HG02759 (cell line): Measurements from ENCODE around the gene MYO3B.
"Not testable (repeated sequence)": the region's sequence is repeated elsewhere in the genome, so short reads cannot be mapped to it uniquely, and the experiment has no call there.

Experiments used
- ATAC-seq: cut with Tn5 transposase; IDR thresholded peaks from one replicate; pipeline ENCODE4 v1.9.1; 2021; ENCODE audit warnings: mild to moderate bottlenecking, moderate library complexity; ENCODE audit not compliant: unreplicated experiment

The MYO3B gene

DNA sequence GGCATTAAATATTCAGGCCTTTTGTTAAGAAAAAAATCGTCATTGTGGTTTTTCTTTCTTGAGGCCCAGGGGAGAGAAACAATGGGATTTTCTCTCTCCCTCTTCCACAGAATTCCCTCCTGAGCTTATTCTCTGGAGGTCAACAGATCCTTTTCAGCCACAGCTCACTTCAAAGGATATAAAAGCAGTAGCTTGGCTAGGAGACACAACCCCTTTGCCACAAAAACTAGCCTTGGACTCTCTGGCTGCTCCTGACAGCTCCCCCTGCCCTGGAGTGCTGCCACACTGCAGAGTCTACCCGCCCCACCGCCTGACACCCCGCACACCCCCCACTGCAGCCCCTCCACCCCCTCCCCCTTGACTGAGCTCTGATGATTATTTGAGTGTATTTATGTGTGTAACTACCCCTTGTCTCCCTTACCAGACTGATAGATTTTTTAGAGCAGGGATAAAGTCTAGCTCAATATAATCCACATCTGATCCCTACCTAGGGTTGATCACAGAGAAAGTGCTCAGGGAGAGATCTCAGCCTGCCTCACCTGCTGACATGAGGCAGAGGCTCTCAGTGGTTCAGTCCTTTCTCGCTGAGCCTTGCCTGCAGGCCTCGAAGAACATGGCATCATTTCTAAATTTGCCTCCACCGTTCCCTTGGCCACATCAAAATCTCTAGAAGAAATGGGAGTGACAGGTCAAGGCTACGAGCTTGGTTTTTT, 405.0 kb downstream of the MYO3B start:
- ATAC-seq, result no peak

DNA sequence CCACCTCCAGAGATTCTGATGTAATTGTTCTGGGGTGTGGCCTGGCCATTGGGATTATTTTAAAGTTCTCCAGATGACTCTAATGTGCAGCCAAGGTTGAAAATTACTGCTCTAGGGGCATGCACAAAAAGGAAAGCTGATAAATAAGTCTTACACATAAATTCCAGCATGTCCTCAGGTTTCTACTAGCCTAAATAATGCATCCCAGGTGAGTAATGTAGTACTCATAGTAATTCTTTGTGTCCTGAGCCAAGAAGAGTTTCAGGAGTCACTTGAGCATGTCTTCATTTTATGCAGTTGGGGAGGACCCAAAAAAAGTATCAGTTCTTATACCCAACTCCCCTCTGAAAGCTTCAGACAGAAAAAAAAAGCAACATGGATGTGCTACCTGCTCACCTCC, 407.1 kb downstream of the MYO3B start:
- no peak for ATAC-seq

DNA sequence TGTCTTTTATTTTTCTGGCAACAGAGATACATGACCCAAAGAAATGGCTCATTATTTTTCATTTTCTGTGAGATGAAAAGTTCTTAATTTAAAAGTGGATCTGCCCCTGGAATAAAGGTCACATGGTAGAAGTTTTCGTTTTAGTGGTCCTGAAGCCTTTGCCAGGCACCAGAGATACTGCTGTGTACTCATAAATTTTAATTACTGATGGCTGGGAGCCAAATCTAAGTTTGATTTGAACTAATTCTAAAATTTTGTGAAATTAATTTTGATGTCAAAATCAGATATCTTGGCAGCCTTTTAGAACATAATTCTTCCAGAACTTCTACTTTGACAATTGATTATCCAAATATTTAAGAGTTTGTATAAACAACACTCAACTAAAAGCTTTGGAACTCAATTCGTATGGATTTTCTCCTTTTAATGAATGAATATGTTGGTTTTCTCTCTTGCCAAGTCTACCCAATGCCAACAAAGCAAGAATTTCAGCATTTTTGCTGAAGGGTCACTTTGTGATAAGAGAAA, 408.7 kb downstream of the MYO3B start:
- no peak for ATAC-seq

DNA sequence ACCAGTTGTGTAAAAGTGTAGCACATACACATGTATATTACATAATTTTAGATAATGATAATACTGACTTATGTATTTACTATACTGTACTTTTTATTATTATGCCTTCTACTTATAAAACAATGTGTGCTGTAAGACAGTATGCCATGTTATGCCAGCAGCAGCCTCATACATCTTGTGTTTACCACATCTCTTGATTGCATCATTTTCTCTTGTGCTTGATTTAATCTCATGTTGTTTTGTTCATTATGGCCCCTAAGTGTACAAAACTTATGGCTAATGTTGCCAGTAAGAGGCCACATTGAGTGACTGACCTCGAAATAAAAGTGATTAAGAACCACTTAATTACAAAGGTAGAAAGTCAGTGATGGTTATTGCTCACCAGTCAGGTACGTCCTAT, 409.2 kb downstream of the MYO3B start:
- ATAC-seq, result no peak

DNA sequence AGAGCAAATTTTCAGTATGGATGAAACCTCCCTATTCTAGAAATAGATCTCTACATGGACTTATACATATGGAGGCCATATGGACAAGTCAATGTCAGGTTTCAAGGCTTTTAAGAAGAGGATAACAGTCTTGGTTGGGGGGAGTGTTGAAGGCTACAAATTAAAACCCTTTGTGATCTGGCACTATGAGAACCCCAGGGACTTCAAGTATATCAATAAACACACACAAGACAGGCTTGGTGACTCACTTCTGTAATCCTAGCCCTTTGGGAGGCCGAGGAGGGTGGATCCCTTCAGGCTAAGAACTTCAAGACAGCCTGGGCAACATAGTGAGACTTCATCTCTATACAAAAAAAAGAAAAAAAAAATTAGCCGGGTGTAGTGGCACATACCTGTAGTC, 410.0 kb downstream of the MYO3B start:
- no peak for ATAC-seq

DNA sequence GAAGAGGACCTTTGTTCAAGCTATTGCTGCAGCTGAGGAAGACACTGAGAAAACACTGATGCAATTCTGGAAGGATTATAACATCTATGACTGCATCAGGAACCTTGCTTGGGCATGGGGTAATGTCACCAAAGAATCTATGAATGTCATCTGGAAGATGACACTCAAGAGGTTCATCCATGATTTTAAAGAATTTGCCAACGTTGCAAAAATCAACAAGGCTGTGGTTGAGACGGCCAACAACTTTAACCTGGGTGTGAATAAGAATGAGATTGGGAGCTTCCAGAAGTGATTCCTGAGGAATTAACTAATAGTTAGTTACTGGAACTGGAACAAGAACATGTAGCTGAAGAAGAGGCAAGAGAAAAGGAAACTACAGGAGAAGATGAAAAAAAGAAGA, 410.8 kb downstream of the MYO3B start:
- no peak for ATAC-seq

DNA sequence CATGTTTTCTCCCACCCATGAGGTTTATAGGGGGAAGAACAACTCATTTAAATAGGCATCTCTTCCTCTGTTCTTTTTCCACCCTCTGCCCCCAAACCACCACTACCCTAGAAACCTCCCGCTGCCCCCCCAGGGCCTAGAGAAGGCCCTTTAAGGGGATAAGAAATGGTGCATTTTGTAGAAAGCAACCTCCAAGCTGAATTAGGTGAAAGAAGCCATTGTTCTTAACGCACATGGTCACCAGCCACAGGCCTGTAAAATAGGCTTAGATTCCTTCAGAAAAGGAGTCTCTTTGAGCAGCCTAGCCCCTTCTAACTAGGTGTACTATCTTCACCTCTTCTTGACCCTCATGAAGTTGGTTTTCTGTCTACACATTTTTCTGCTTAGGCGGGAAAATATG, 418.6 kb downstream of the MYO3B start:
- ATAC-seq, result no peak

DNA sequence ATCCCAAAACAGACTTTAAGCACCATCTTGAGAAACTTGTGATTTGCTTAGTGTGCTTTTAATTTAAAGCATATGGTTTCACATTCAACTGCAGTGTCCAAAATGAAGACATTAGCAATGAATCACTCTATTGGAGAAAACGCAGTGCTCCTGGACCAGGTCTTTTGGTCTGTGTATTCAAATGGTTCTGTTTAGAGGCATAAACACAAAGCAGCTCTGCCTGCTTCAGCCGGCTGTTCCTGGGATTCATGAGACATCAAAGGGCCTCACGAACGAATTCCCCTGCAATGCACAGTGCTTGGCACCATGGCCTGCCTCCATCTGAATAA, 420.1 kb downstream of the MYO3B start:
- ATAC-seq, result no peak

DNA sequence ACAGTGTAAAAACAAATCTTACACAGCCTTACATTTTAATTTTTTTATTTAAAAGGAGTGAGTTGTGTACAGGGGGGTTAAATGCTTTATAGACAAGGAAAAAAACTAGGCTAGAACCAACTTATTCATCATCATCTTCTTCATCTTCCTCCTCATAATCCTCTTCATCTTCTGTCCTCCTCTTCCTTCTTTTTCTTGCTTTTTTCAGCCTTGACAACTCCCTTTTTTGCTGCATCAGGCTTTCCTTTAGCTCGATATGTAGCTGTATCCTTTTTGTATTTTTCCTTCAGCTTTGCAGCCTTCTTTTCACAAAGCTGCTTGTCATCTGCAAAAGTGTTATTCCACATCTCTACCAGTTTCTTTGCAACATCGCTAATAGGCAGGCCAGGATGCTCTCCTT, 423.5 kb downstream of the MYO3B start:
- no peak for ATAC-seq

DNA sequence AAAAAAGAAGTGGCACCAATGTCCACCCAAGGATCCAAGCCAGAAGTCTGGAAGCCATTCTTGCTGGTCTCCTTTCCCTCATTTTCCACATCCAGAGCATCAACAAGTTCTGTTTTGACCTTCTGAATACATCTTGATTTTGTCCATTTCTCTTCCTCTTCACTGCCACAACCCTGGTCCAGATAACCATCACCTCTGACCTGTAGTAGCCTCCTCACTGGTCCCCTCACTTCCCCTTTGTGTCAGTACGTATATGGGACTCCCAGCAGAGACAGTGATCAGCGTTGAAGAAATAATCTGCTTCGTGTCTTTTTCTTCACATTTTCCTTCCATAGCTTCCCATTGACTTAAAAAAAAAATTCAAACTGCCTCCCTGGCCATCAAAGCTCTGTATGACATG, 427.9 kb downstream of the MYO3B start:
- ATAC-seq, result no peak

DNA sequence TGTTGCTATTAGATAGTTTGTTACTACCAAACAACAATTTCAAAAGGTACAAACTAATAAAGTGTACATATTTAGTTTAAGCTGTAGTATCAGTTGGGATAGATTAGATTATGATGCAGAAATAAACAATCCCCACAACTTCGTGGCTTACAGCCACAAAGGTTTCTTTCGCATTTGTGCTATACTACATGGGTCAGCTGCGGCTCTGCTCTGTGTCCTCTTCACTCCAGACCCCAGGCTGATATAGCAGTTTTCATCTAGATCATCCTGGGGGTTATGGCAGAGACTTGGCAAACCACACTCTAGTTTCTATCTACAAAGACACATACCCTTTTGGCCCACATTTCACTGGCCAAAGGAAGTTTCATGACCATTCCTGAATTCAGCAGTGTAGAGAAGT, 429.2 kb downstream of the MYO3B start:
- ATAC-seq, result no peak

DNA sequence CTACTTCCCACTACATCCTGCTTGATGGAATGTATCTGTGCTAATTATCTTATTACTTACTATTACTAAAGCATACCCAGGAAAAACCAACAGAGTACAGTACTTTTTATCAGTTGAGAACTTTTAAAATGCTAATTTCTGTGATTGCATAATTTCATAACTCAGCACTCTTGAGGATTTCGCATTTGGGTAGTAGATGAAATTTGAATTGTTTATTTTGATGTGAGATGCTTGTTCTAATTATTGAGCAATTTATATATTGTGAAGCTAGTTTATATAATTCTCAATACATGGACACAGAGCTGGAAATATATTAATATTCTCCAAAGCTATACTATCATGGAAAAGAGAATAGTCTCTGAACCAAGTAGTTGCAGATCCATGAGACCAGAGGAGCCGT, 432.7 kb downstream of the MYO3B start:
- ATAC-seq, result no peak

DNA sequence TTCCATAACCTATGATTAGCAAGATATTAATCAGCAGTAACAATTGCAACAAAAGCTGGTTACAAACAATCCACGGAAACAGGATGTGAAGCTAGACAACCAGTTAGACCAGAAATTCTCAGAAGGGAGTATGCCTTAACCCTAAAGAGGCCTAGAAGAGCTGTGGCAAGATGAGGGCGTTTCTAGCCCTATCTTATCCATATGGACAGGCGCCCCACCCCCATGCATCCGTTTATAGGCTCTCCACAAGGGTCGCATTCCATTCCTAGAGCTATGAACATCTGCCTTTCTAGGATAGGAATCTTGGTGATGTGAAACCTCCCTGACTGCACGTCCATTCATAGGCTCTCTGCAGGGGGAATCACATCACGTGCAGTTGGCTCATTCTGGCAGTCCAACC, 441.0 kb downstream of the MYO3B start:
- not testable (repeated sequence) for ATAC-seq

DNA sequence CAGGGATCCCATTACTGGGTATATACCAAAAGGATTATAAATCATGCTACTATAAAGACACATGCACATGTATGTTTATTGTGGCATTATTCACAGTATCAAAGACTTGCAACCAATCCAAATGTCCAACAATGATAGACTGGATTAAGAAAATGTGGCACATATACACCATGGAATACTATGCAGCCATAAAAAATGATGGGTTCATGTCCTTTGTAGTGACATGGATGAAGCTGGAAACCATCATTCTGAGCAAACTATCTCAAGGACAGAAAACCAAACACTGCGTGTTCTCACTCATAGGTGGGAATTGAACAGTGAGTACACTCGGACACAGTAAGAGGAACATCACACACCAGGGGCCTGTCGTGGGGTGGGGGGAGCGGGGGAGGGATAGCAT, 457.1 kb downstream of the MYO3B start:
- ATAC-seq, result not testable (repeated sequence)

DNA sequence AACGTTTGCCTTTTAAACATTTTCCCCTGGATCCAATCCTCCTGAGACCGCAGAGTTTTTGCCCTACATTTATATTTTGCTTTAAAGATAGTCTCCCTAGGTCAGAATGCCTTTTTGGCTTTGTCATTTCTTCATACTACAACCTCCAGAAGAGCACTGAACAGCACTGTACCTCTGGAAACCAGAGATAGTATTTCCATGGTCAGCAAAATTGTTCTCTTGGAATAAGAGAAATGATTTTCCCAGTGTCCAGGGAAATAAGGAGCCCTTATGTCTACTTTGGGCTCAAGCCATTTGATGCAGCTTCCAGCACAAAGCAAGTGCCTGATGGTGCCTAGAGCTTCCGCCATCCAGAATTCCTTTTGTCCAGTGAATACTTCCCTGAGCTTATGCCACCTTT, 461.7 kb downstream of the MYO3B start:
- no peak for ATAC-seq

DNA sequence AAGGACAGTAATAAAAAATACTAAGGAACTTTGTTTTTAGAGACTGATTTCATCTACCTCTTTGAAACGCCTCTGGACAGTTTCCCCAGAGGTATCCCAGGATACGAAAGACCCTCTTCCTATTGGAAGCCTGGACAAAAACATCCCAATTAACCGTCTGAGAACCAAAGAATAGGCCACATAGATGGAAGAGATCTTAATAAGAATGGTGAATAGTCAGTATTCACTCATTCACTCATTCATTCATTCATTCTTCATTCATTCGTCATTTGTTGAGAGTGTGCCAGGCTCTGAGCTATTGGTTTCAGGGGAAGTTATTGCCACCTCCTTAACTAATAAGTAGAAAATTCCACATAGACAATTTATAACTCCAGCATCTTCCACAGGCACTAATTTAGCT, 464.0 kb downstream of the MYO3B start:
- no peak for ATAC-seq

DNA sequence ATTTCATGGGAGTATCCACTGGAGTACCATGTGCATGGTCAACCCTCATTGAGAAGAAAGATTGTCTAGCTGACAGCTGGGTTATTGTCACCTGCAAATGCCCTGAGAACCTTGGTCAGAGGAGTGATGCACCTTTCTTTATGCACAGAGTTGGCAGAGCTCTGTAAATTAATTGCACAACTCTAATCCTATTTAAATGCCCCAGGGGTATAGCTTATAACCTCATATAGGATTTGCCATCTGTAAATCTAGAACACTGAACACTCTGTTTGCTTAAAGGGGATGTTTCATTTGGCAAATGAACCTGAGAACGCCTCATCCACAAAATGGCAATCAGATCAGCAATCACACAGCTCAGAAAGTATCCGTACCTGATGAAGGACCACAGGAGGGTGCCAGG, 465.4 kb downstream of the MYO3B start:
- ATAC-seq, result no peak

DNA sequence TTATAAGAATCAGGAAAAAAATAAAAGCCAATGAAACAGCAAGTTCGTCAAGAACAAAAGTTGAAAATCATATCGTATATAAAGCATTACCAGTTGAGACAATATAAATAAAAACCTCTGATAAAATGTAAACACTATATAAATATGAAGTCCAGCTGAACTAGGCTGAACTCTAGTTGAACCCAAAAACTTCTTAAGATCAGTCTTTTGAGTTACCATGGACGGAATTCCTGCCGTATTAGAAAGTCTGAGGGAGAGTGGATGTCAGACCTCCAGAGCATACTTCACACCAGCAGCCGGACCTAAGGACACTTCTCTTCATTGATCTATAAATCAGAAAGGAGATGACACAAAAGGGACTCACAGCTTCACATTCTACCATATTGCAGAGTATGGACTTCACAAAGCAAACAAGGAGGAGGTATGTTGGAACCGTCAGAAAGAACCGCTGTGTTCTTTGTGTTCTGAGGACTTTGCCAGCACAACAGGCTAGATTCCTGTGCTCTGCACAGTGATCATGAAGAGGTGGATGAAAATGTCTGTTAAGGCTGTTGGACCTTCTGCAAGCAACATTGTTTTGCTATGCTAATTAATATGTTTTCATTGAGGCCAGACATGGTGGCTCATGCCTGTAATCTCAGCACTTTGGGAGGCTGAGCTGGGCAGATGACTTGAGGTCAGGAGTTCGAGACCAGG, 469.9 kb downstream of the MYO3B start:
- no peak for ATAC-seq

DNA sequence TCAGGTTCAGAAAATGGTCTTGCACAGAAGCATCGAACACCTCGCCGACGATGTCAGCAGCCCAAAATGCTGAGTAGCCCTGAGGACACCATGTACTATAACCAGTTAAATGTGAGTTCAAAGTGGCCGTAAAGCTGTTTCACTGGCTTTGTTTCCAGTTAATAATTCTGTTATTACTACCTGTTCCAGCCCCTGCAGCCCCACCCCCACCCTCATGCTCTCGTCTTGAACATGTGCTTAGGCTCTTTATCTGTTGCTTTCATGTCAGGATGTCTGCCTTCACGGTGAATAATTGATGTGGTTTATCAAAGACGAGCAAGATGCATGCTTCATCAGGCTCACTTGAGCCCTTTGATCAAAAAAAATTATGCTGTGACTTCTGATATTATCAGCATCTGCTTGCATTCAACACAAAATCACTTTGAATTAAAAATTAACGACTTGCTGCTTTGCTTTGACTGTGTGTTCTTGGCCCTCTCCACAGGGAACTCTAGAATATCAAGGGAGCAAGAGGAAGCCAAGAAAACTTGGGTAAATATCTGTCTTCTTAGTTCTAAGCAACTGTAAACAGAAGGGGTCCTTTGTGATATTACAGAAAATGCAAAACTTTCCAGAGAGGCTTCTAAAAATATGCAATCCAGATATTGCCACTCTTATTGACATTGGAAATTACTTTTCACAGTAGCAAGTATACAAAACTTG, 473.8 kb downstream of the MYO3B start:
- ATAC-seq, result no peak

DNA sequence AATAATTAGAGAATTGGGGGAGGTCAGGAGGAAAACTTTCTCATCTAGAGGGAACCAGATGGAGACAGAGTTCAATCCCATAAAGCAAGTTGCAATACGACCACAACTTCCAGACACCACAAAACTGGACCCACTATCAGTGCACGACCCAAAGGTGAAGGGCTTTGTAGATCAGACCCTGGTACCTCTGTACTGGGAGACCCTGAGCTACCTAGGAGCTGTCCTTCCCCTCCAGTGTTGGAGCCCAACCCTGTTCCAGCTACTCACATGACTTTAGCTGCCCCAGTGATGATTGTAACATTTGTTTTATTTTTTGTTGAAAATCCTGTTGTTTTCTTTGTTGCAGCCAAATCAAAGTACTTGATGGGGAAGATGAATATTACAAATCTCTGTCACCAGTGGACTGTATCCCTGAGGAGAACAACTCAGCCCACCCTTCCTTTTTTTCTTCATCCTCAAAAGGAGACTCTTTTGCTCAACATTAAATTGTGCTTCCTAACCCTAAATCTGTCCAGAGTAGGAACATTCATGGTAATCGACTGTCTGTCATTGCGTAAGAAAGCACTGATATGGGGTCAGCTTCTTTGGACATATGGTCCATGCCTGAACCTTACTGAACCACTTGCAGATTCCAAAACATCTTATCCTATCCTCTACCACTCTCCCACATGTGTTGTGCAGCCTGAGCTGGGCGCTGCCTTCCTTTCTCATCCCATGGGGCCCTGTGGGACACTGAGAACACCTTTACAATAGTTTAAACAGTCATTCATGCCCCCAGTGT, 474.9 kb downstream of the MYO3B start:
- ATAC-seq, result no peak

DNA sequence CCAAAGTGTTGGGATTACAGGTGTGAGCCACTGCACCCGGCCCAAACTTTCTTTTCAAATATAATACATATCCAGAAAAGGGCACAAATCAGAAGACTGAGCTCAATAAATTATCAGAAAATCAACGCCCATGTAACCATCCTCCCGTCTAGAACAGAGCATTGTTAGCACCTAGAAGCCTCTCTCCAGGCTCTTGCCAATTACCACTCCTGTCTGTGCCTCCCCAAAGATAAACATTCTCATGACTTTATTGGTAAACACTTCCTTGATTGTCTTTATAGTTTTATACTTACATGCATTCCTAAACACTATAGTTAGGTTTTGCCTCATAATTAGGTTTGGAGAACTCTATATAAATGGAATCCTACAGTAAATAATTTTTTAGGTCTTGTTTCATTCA, 478.7 kb downstream of the MYO3B start:
- no peak for ATAC-seq
